Neural progenitor cell (in vitro differentiated cells): ENCODE results near the gene CLMP. TPM values are rescaled to one million over a fixed set of nuclear protein-coding genes. Genes with fewer than 3 reads are reported as not detected.

Experiments used
- DNase-seq: peaks from one replicate; pipeline ENCODE4 v3.0.0-alpha.2; 2016; ENCODE audit warnings: low spot score
- H2AFZ ChIP-seq: fragments of 200-600 bp; sonication (generic); replicated peaks from 2 replicates; pipeline ENCODE4 v1.6.1; 2016; ENCODE audit warnings: antibody characterized with exemption
- H3F3A ChIP-seq: fragments of 200-600 bp; sonication (generic); 2 replicates; pipeline ENCODE4 v1.6.1; 2016; ENCODE audit warnings: antibody characterized with exemption, low read depth
- H3K27ac ChIP-seq: fragments of 200-600 bp; sonication (generic); 2 replicates; pipeline ENCODE4 v1.5.1; 2016; ENCODE audit warnings: mild to moderate bottlenecking
- H3K27me3 ChIP-seq: fragments of 200-600 bp; sonication (generic); 2 replicates; pipeline ENCODE4 v1.6.1; 2016; ENCODE audit warnings: mild to moderate bottlenecking, moderate library complexity
- H3K36me3 ChIP-seq: fragments of 200-600 bp; sonication (generic); 2 replicates; pipeline ENCODE4 v1.5.1; 2016
- H3K4me1 ChIP-seq: fragments of 200-600 bp; sonication (generic); 2 replicates; pipeline ENCODE4 v1.6.1; 2016; ENCODE audit warnings: mixed run types
- H3K4me2 ChIP-seq: fragments of 200-600 bp; sonication (generic); 2 replicates; pipeline ENCODE4 v1.6.1; 2016
- H3K4me3 ChIP-seq: fragments of 200-600 bp; sonication (generic); 2 replicates; pipeline ENCODE4 v1.5.1; 2016
- H3K79me2 ChIP-seq: fragments of 200-600 bp; sonication (generic); 2 replicates; pipeline ENCODE4 v1.6.1; 2016; ENCODE audit warnings: low read depth
- H3K9ac ChIP-seq: fragments of 200-600 bp; sonication (generic); 2 replicates; pipeline ENCODE4 v1.6.1; 2016
- H3K9me3 ChIP-seq: fragments of 200-600 bp; sonication (generic); 2 replicates; pipeline ENCODE4 v1.5.1; 2016; ENCODE audit warnings: low read depth
- H4K20me1 ChIP-seq: fragments of 200-600 bp; sonication (generic); 2 replicates; pipeline ENCODE4 v1.6.1; 2016; ENCODE audit warnings: low read depth
- H3K27ac Mint-ChIP-seq: 3 replicates; pipeline ENCODE4 v1.8.0; 2021; ENCODE audit warnings: mixed read lengths
- H3K27me3 Mint-ChIP-seq: 2 replicates; pipeline ENCODE4 v1.8.0; 2022; ENCODE audit warnings: low read depth, mild to moderate bottlenecking, inconsistent platforms, moderate library complexity, mixed read lengths; ENCODE audit not compliant: insufficient read depth
- H3K36me3 Mint-ChIP-seq: 3 replicates; pipeline ENCODE4 v1.8.0; 2021; ENCODE audit warnings: mixed read lengths
- H3K4me1 Mint-ChIP-seq: 3 replicates; pipeline ENCODE4 v1.8.0; 2021; ENCODE audit warnings: mixed read lengths
- H3K4me3 Mint-ChIP-seq: 3 replicates; pipeline ENCODE4 v1.8.0; 2021; ENCODE audit warnings: mild to moderate bottlenecking, moderate library complexity, mixed read lengths
- H3K9me3 Mint-ChIP-seq: 3 replicates; pipeline ENCODE4 v1.8.0; 2020; ENCODE audit warnings: mixed read lengths
- CTCF ChIP-seq: fragments of 200-600 bp; sonication (generic); IDR thresholded peaks from 2 replicates; pipeline ENCODE4 v1.5.1; 2017; ENCODE audit warnings: antibody characterized with exemption, mild to moderate bottlenecking
- EZH2 ChIP-seq: fragments of 200-600 bp; sonication (generic); IDR thresholded peaks from 2 replicates; pipeline ENCODE4 v1.6.1; 2017; ENCODE audit warnings: antibody characterized with exemption, mild to moderate bottlenecking, moderate library complexity
- EZH2phosphoT487 ChIP-seq: fragments of 200-600 bp; sonication (generic); IDR thresholded peaks from 2 replicates; pipeline ENCODE4 v1.6.1; 2017; ENCODE audit warnings: antibody characterized with exemption
- total RNA-seq: library from RNA; depleted of rRNA; stranded (reverse); fragments of >200 nt; gene quantifications from 2 replicates; pipeline ENCODE4 v1.2.3, GENCODE V29; 2015; ENCODE audit warnings: low replicate concordance

The CLMP gene
- total RNA-seq, 1 donor from 2014 or later: 10.7 TPM

GRCh38 chr11:123107945-123108495 lies 87.0 kb downstream of the CLMP start:
- H4K20me1 ChIP-seq: no peaks in the 10 kb centered on the region

GRCh38 chr11:123104697-123105096 lies 90.4 kb downstream of the CLMP start:
- Mint-ChIP-seq H3K4me3 (no peak overlapping the region), H3K4me1 (peaks cover 20% of the 10 kb centered on the region), H3K36me3 (no peaks in the 10 kb centered on the region), H3K9me3 (no peaks in the 10 kb centered on the region), H3K27me3 (peaks cover 11% of the 10 kb centered on the region), H3K27ac (peak overlapping the region; percentile 7)
- Histone ChIP-seq H3K27ac (no peak overlapping the region), H3K27me3 (no peaks in the 10 kb centered on the region), H3K4me3 (no peak overlapping the region), H4K20me1 (no peaks in the 10 kb centered on the region), H3K36me3 (no peaks in the 10 kb centered on the region), H3F3A (no peaks in the 10 kb centered on the region), H3K9ac (no peak overlapping the region), H3K79me2 (no peaks in the 10 kb centered on the region), H3K4me2 (no peak overlapping the region), H2AFZ (no peak overlapping the region), H3K9me3 (no peaks in the 10 kb centered on the region), H3K4me1 (no peaks in the 10 kb centered on the region)
- DNase-seq: no peak
- no peak for TF ChIP-seq CTCF
- TF ChIP-seq EZH2phosphoT487: no peak
- no peak for TF ChIP-seq EZH2

More at GRCh38 chr11:123107945-123108495, 87.0 kb downstream of the CLMP start:
- Histone ChIP-seq H3K36me3 (no peaks in the 10 kb centered on the region), H3K79me2 (no peaks in the 10 kb centered on the region), H3K4me3 (no peak overlapping the region), H3K9ac (no peak overlapping the region), H3K27me3 (no peaks in the 10 kb centered on the region), H3K27ac (no peak overlapping the region), H2AFZ (no peak overlapping the region), H3K9me3 (no peaks in the 10 kb centered on the region), H3F3A (no peaks in the 10 kb centered on the region), H3K4me2 (no peak overlapping the region), H3K4me1 (no peaks in the 10 kb centered on the region)
- Mint-ChIP-seq H3K9me3 (no peaks in the 10 kb centered on the region), H3K27me3 (peaks cover 9% of the 10 kb centered on the region), H3K36me3 (no peaks in the 10 kb centered on the region), H3K4me3 (no peak overlapping the region), H3K27ac (no peak overlapping the region), H3K4me1 (peaks cover 9% of the 10 kb centered on the region)
- no peak for TF ChIP-seq EZH2phosphoT487
- TF ChIP-seq CTCF: no peak
- TF ChIP-seq EZH2: no peak
- DNase-seq: no peak

- H3K4me3 Mint-ChIP-seq: no peak overlapping the region
- Histone ChIP-seq H3K9ac (no peak overlapping the region), H3K79me2 (no peaks in the 10 kb centered on the region), H3K36me3 (no peaks in the 10 kb centered on the region), H2AFZ (no peak overlapping the region), H3F3A (no peaks in the 10 kb centered on the region), H3K27ac (no peak overlapping the region), H3K4me2 (no peak overlapping the region), H3K4me3 (no peak overlapping the region), H4K20me1 (no peaks in the 10 kb centered on the region), H3K4me1 (no peaks in the 10 kb centered on the region), H3K27me3 (no peaks in the 10 kb centered on the region), H3K9me3 (no peaks in the 10 kb centered on the region)
- H3K27me3 Mint-ChIP-seq: peaks cover 9% of the 10 kb centered on the region
- no peaks in the 10 kb centered on the region for H3K36me3 Mint-ChIP-seq
- H3K27ac Mint-ChIP-seq: no peak overlapping the region
- no peaks in the 10 kb centered on the region for H3K9me3 Mint-ChIP-seq
- DNase-seq: peak; percentile 62
- peaks cover 27% of the 10 kb centered on the region for H3K4me1 Mint-ChIP-seq
- peak; percentile 66 for TF ChIP-seq CTCF
- no peak for TF ChIP-seq EZH2phosphoT487
These were observed 91.6 kb downstream of the CLMP start for GRCh38 chr11:123103326-123103980.
